HL-60/S4 (cell line): ENCODE data around the gene IL19.

ENCODE experiments used
- in situ Hi-C: fragments of 300-500 bp; cut with MboI; formaldehyde crosslinking; loops from 2 replicates; pipeline ENCODE4 v1.14.3; 2022; ENCODE audit warnings: low sequenced_read_pairs

IL19 gene

GRCh38 chr1:206797534-206798383, 27.2 kb downstream of the IL19 start:
- in situ Hi-C loops, result no loop called here

GRCh38 chr1:206798384-206798996, 27.9 kb downstream of the IL19 start:
- in situ Hi-C loops, result no loop called here

GRCh38 chr1:206799311-206799710, 28.7 kb downstream of the IL19 start:
- in situ Hi-C loops, result no loop called here

- in situ Hi-C loops, result no loop called here
Measured at GRCh38 chr1:206800411-206800810, 29.8 kb downstream of the IL19 start.

- in situ Hi-C loops, result no loop called here
Measured at GRCh38 chr1:206800891-206801290, 30.3 kb downstream of the IL19 start.

GRCh38 chr1:206801467-206801866, 30.9 kb downstream of the IL19 start:
- in situ Hi-C loops, result no loop called here

GRCh38 chr1:206802401-206802800, 31.8 kb downstream of the IL19 start:
- in situ Hi-C loops, result no loop called here

- in situ Hi-C loops, result no loop called here
Measured at GRCh38 chr1:206803221-206803730, 32.7 kb downstream of the IL19 start.

- in situ Hi-C loops, result no loop called here
Measured at GRCh38 chr1:206804156-206804737, 33.7 kb downstream of the IL19 start.

GRCh38 chr1:206805357-206805756, 34.8 kb downstream of the IL19 start:
- in situ Hi-C loops, result loop anchor here (5.0 kb wide), 1 partner anchor 68 kb away; no protein-coding TSS in a partner anchor

- in situ Hi-C loops, result loop anchor here (5.0 kb wide), 1 partner anchor 71 kb away; no protein-coding TSS in a partner anchor
Measured at GRCh38 chr1:206808615-206809014, 38.0 kb downstream of the IL19 start.

- in situ Hi-C loops, result loop anchor here (5.0 kb wide), 1 partner anchor 72 kb away; no protein-coding TSS in a partner anchor
Measured at GRCh38 chr1:206809504-206810084, 39.0 kb downstream of the IL19 start.

- in situ Hi-C loops, result no loop called here
Measured at GRCh38 chr1:206812471-206812870, 41.9 kb downstream of the IL19 start.

- in situ Hi-C loops, result no loop called here
Measured at GRCh38 chr1:206814716-206815341, 44.3 kb downstream of the IL19 start.

GRCh38 chr1:206816390-206817287, 46.1 kb downstream of the IL19 start:
- in situ Hi-C loops, result no loop called here

GRCh38 chr1:206821493-206821892, 50.9 kb downstream of the IL19 start:
- in situ Hi-C loops, result no loop called here

- in situ Hi-C loops, result no loop called here
Measured at GRCh38 chr1:206823727-206824126, 53.2 kb downstream of the IL19 start.

GRCh38 chr1:206824331-206824730, 53.8 kb downstream of the IL19 start:
- in situ Hi-C loops, result no loop called here

GRCh38 chr1:206826394-206826793, 55.8 kb downstream of the IL19 start:
- in situ Hi-C loops, result no loop called here

GRCh38 chr1:206828061-206828460, 57.5 kb downstream of the IL19 start:
- in situ Hi-C loops, result no loop called here
